H1 (cell line): ENCODE data around the gene ZNF511. TPM values are rescaled to one million over a fixed set of nuclear protein-coding genes. Genes with fewer than 3 reads are reported as not detected.

Source experiments
- CTCF ChIA-PET: fragments of 300-600 bp; sonication (Branson Sonifier 250); formaldehyde crosslinking; loops from one replicate; lab custom pipeline; 2021; ENCODE audit not compliant: partially characterized antibody; lab: Charles Lee
- POLR2A ChIA-PET: fragments of 300-600 bp; sonication (Branson Sonifier 250); formaldehyde crosslinking; loops from one replicate; lab custom pipeline; 2021; ENCODE audit warnings: inconsistent platforms; ENCODE audit not compliant: partially characterized antibody; lab: Charles Lee
- DNase-seq, 2 experiments: peaks; one replicate each; pipeline versions ENCODE4 v3.0.0 to v3.0.0-alpha.2; 2010 to 2022; ENCODE audit warnings: low spot score in 2 of 2, low read depth in 1 of 2, mixed read lengths in 1 of 2
- FAIRE-seq: peaks from 2 replicates; lab custom pipeline; 2011; peaks lifted over from hg19 to GRCh38; lab: Jason Lieb, UNC
- H2AFZ ChIP-seq: 2 replicates; pipeline ENCODE4 v1.8.1; 2012; ENCODE audit warnings: low read length, inconsistent platforms
- H2AK5ac ChIP-seq: 2 replicates; pipeline ENCODE4 v1.6.1; 2013; ENCODE audit warnings: low read depth, low read length
- H2BK120ac ChIP-seq: replicated peaks from 2 replicates; pipeline ENCODE3; 2013; ENCODE audit warnings: low read depth, low read length, inconsistent platforms
- H2BK12ac ChIP-seq: 2 replicates; pipeline ENCODE4 v1.6.1; 2013; ENCODE audit warnings: low read depth, low read length
- H2BK15ac ChIP-seq: 2 replicates; pipeline ENCODE4 v1.6.1; 2013; ENCODE audit warnings: low read length
- H2BK20ac ChIP-seq: 2 replicates; pipeline ENCODE4 v1.6.1; 2013; ENCODE audit warnings: low read length
- H2BK5ac ChIP-seq: 2 replicates; pipeline ENCODE4 v1.6.1; 2013; ENCODE audit warnings: low read depth, low read length
- H3K14ac ChIP-seq: 2 replicates; pipeline ENCODE4 v1.6.1; 2013; ENCODE audit warnings: inconsistent platforms; ENCODE audit not compliant: insufficient read length
- H3K18ac ChIP-seq: 2 replicates; pipeline ENCODE4 v1.6.1; 2013; ENCODE audit warnings: low read length; ENCODE audit errors: extremely low read depth
- H3K23ac ChIP-seq: 2 replicates; pipeline ENCODE4 v1.6.1; 2013; ENCODE audit warnings: inconsistent platforms; ENCODE audit not compliant: insufficient read length
- H3K23me2 ChIP-seq: 2 replicates; pipeline ENCODE4 v1.6.1; 2013; ENCODE audit warnings: low read depth, low read length
- H3K27ac ChIP-seq: 2 replicates; pipeline ENCODE4 v1.6.1; 2011; ENCODE audit warnings: low read depth, low read length, inconsistent platforms
- H3K27me3 ChIP-seq, 4 experiments: replicated peaks in 1 of 4; 1 replicate in 1 of 4; 2 replicates in 3 of 4; pipeline versions ENCODE4 v1.6.1 to v1.8.1; 2011 to 2013; ENCODE audit warnings: low read length in 3 of 4, mild to moderate bottlenecking in 3 of 4, inconsistent platforms in 2 of 4, mixed read lengths in 2 of 4, moderate library complexity in 1 of 4; ENCODE audit not compliant: control insufficient read depth in 3 of 4, insufficient read depth in 3 of 4; ENCODE audit errors: extremely low read depth in 1 of 4
- H3K36me3 ChIP-seq, 4 experiments: 2 replicates each; pipeline versions ENCODE4 v1.6.1 to v1.8.1; 2011 to 2013; ENCODE audit warnings: mild to moderate bottlenecking in 4 of 4, low read length in 3 of 4, moderate library complexity in 2 of 4, control low read depth in 1 of 4, inconsistent platforms in 1 of 4; ENCODE audit not compliant: insufficient read depth in 4 of 4, control insufficient read depth in 2 of 4
- H3K4ac ChIP-seq: replicated peaks from 2 replicates; pipeline ENCODE3; 2013; ENCODE audit warnings: low read length, low read depth, mixed read lengths, inconsistent platforms; ENCODE audit not compliant: insufficient read length
- H3K4me1 ChIP-seq, 4 experiments: replicated peaks in 1 of 4; 1 replicate in 1 of 4; 2 replicates in 3 of 4; pipeline versions ENCODE4 v1.6.1 to v1.8.1; 2011 to 2013; ENCODE audit warnings: low read length in 3 of 4, inconsistent platforms in 2 of 4, mixed read lengths in 1 of 4; ENCODE audit not compliant: insufficient read depth in 4 of 4, control insufficient read depth in 3 of 4
- H3K4me2 ChIP-seq, 2 experiments: 2 replicates each; pipeline versions ENCODE4 v1.6.1 to v1.8.1; 2011 to 2013; ENCODE audit warnings: low read depth in 2 of 2, low read length in 2 of 2, control low read depth in 1 of 2, inconsistent platforms in 1 of 2, mild to moderate bottlenecking in 1 of 2; ENCODE audit not compliant: insufficient read depth in 1 of 2
- H3K4me3 ChIP-seq, 4 experiments: fragments of 200-600, 300-600 bp in 1 of 4; sonication (generic), shearing (Covaris generic), sonication (Bioruptor Twin) in 1 of 4; 2 replicates each; pipeline versions ENCODE4 v1.5.1 to v1.8.1; 2011 to 2016; ENCODE audit warnings: low read length in 4 of 4, low read depth in 3 of 4, control low read depth in 2 of 4, inconsistent platforms in 2 of 4, mild to moderate bottlenecking in 2 of 4, mixed read lengths in 1 of 4, moderate library complexity in 1 of 4; ENCODE audit not compliant: insufficient read depth in 2 of 4; ENCODE audit errors: extremely low read depth in 1 of 4
- H3K56ac ChIP-seq: replicated peaks from 2 replicates; pipeline ENCODE3; 2013; ENCODE audit warnings: low read depth, mild to moderate bottlenecking, mixed read lengths, low read length, inconsistent platforms; ENCODE audit not compliant: insufficient read length
- H3K79me1 ChIP-seq: 2 replicates; pipeline ENCODE4 v1.6.1; 2013; ENCODE audit warnings: low read depth, low read length, control low read depth
- H3K79me2 ChIP-seq, 2 experiments: 2 replicates each; pipeline versions ENCODE4 v1.6.1 to v1.8.1; 2012 to 2013; ENCODE audit warnings: low read length in 2 of 2, mild to moderate bottlenecking in 2 of 2, inconsistent platforms in 1 of 2; ENCODE audit not compliant: insufficient read depth in 2 of 2, control insufficient read depth in 1 of 2
- H3K9ac ChIP-seq, 4 experiments: replicated peaks in 1 of 4; 1 replicate in 1 of 4; 2 replicates in 3 of 4; pipeline versions ENCODE4 v1.6.1 to v1.8.1; 2011 to 2013; ENCODE audit warnings: low read depth in 3 of 4, low read length in 3 of 4, control low read depth in 2 of 4, mild to moderate bottlenecking in 2 of 4, moderate library complexity in 2 of 4, inconsistent platforms in 1 of 4; ENCODE audit errors: extremely low read depth in 1 of 4
- H3K9me3 ChIP-seq, 2 experiments: 2 replicates each; pipeline versions ENCODE4 v1.6.1 to v1.8.1; 2012 to 2013; ENCODE audit warnings: mild to moderate bottlenecking in 2 of 2, moderate library complexity in 2 of 2, control low read depth in 1 of 2, inconsistent platforms in 1 of 2, low read depth in 1 of 2, low read length in 1 of 2, mixed read lengths in 1 of 2; ENCODE audit not compliant: insufficient read depth in 2 of 2
- H4K20me1 ChIP-seq, 2 experiments: replicated peaks in 1 of 2; 2 replicates each; pipeline versions ENCODE3 to v1.8.1; 2011 to 2013; ENCODE audit warnings: inconsistent platforms in 2 of 2, low read length in 2 of 2, mild to moderate bottlenecking in 1 of 2; ENCODE audit not compliant: insufficient read depth in 2 of 2, control insufficient read depth in 1 of 2
- H4K5ac ChIP-seq: 2 replicates; pipeline ENCODE4 v1.6.1; 2013; ENCODE audit warnings: low read length, low read depth, mixed read lengths, inconsistent platforms; ENCODE audit not compliant: insufficient read length
- H4K8ac ChIP-seq: 2 replicates; pipeline ENCODE4 v1.8.0; 2013; ENCODE audit warnings: mild to moderate bottlenecking, moderate library complexity, low read length, inconsistent platforms; ENCODE audit not compliant: insufficient read depth; ENCODE audit errors: extremely low read depth
- H4K91ac ChIP-seq: replicated peaks from 2 replicates; pipeline ENCODE3; 2013; ENCODE audit warnings: low read length, mixed read lengths, inconsistent platforms; ENCODE audit not compliant: insufficient read length
- BRCA1 ChIP-seq: IDR thresholded peaks from 2 replicates; pipeline ENCODE4 v1.6.1; 2012; ENCODE audit warnings: low read depth, low read length, improper control_type of control experiment
- CHD2 ChIP-seq: IDR thresholded peaks from 2 replicates; pipeline ENCODE4 v1.6.1; 2012; ENCODE audit warnings: low read length, improper control_type of control experiment
- GTF2F1 ChIP-seq: IDR thresholded peaks from 2 replicates; pipeline ENCODE4 v1.6.1; 2012; ENCODE audit warnings: low read depth, low read length, improper control_type of control experiment, borderline replicate concordance
- JUND ChIP-seq: IDR thresholded peaks from 2 replicates; pipeline ENCODE4 v1.6.1; 2011; ENCODE audit warnings: mild to moderate bottlenecking, improper control_type of control experiment, low read length
- PHF8 ChIP-seq: fragments of 200-600 bp; sonication (generic); conservative IDR thresholded peaks from 2 replicates; pipeline ENCODE4 v1.7.1; 2012; ENCODE audit warnings: low read depth, mild to moderate bottlenecking, inconsistent platforms, low read length, moderate library complexity
- POLR2AphosphoS5 ChIP-seq: IDR thresholded peaks from 2 replicates; pipeline ENCODE4 v1.6.1; 2011; ENCODE audit warnings: low read depth, low read length
- RBBP5 ChIP-seq: IDR thresholded peaks from 2 replicates; pipeline ENCODE4 v1.7.1; 2012; ENCODE audit warnings: low read depth, mild to moderate bottlenecking, inconsistent platforms, low read length, moderate library complexity, borderline replicate concordance
- WGBS, 2 experiments: shearing (Covaris generic) in 1 of 2; methylation state at CpG; one replicate each; pipeline versions ENCODE4 v1.1.6 to v1.1.7; 2013 to 2015; ENCODE audit warnings: low lambda C conversion rate in 2 of 2, mixed read lengths in 2 of 2, inconsistent platforms in 1 of 2, low coverage in 1 of 2, missing lambda C conversion rate in 1 of 2; ENCODE audit not compliant: insufficient replicate concordance in 2 of 2, insufficient coverage in 1 of 2, insufficient read length in 1 of 2; ENCODE audit errors: extremely low coverage in 1 of 2, missing lambda C conversion rate in 1 of 2; 5-methylcytosine and 5-hydroxymethylcytosine counted together
- polyA plus RNA-seq, 7 experiments: library from polyadenylated mRNA; depleted of rRNA in 3 of 7; stranded (reverse) in 5 of 7; unstranded in 2 of 7; fragments of >200 nt in 5 of 7; fragments of 200-250 nt in 2 of 7; gene quantifications; 1 replicate in 5 of 7; 2 replicates in 1 of 7; 4 replicates in 1 of 7; pipeline versions ENCODE4 v1.2.1 to v1.2.3, GENCODE V29; 2011 to 2013; ENCODE audit warnings: missing spikeins in 2 of 7, mixed read lengths in 2 of 7
- total RNA-seq: library from RNA; stranded (reverse); fragmentation: NEBNext Ultra II Directional; extraction: Animal tissue kit (Norgen Biotek cat#: 25700); gene quantifications from 2 replicates; pipeline ENCODE4 v1.2.1, GENCODE V29; 2021
- TF ChIP-seq, protein P1 (sequence below): IDR thresholded peaks from 2 replicates; pipeline ENCODE4 v1.6.1; 2011; ENCODE audit warnings: low read depth, mild to moderate bottlenecking, low read length; ENCODE audit not compliant: insufficient read depth
- TF ChIP-seq, protein P2 (sequence below): IDR thresholded peaks from 2 replicates; pipeline ENCODE4 v1.6.1; 2012; ENCODE audit warnings: low read length, inconsistent platforms

Gene ZNF511
- total and polyA plus RNA-seq, 2 of the 8 experiments (the other 6 are each of a cell fraction or from before 2014, with no cell fraction given) = 55.4 to 71.7 TPM

DNA sequence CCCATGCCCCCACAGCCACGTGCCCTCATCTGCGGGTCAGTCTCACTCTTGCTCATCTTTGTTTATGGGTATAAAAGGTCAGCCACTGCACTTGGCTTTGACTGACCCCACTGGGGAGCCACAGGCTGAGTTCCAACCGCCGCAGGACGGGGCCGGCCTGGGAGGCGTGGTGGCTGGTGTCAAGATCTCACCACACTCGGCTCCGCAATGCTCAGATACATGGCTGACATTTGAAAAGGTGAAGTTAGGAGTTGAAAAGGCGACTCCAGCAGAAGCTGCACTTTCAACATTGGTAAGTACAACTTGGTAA is 14.9 kb upstream of the ZNF511 start:
- Histone ChIP-seq H2BK120ac (no peak overlapping the region), H2AFZ (no peak overlapping the region), H3K9ac (no peak overlapping the region), H2BK12ac (no peak overlapping the region), H2BK20ac (no peak overlapping the region), H3K23ac (no peak overlapping the region), H4K91ac (no peak overlapping the region), H2AK5ac (no peak overlapping the region), H3K4me1 (no peaks in the 10 kb centered on the region), H3K56ac (no peak overlapping the region), H4K5ac (no peak overlapping the region), H3K9me3 (no peaks in the 10 kb centered on the region), H2BK15ac (no peak overlapping the region), H3K79me1 (no peaks in the 10 kb centered on the region), H3K27ac (no peak overlapping the region), H3K4me3 (no peak overlapping the region), H3K4ac (no peak overlapping the region), H3K4me2 (no peak overlapping the region), H3K79me2 (no peaks in the 10 kb centered on the region), H2BK5ac (no peak overlapping the region), H3K27me3 (no peaks in the 10 kb centered on the region), H4K20me1 (peaks cover 0 to 7% of the 10 kb centered on the region in 2 experiments), H3K23me2 (no peaks in the 10 kb centered on the region), H3K36me3 (peaks cover 21 to 53% (median 42%) of the 10 kb centered on the region in 4 experiments), H4K8ac (peak overlapping the region; percentile 25; the same call in 1 of the 2 replicates), H3K18ac (no peak overlapping the region), H3K14ac (no peak overlapping the region)
- DNase-seq = no peak
- POLR2A ChIA-PET = interaction anchor here (1.8 kb wide), 1 partner anchor 10 kb away, joined by 3 read pairs; no protein-coding TSS in a partner anchor
- WGBS, 2 experiments = 93% methylated on average over 6 of the region's 10 CpGs; no CpG with 5 or more reads in 1 of the 2 experiments
- TF ChIP-seq, protein P1, sequence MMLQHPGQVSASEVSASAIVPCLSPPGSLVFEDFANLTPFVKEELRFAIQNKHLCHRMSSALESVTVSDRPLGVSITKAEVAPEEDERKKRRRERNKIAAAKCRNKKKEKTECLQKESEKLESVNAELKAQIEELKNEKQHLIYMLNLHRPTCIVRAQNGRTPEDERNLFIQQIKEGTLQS = no peak
- TF ChIP-seq GTF2F1 (no peak), POLR2AphosphoS5 (no peak), CHD2 (no peak), BRCA1 (no peak), RBBP5 (no peak), PHF8 (no peak), JUND (no peak)
- TF ChIP-seq, protein P2, sequence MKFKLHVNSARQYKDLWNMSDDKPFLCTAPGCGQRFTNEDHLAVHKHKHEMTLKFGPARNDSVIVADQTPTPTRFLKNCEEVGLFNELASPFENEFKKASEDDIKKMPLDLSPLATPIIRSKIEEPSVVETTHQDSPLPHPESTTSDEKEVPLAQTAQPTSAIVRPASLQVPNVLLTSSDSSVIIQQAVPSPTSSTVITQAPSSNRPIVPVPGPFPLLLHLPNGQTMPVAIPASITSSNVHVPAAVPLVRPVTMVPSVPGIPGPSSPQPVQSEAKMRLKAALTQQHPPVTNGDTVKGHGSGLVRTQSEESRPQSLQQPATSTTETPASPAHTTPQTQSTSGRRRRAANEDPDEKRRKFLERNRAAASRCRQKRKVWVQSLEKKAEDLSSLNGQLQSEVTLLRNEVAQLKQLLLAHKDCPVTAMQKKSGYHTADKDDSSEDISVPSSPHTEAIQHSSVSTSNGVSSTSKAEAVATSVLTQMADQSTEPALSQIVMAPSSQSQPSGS = no peak
- no peak for FAIRE-seq
- CTCF ChIA-PET = interaction anchor here (1.4 to 3.8 kb wide), 2 partner anchors 10 to 13 kb away, joined by 3 to 21 read pairs; no protein-coding TSS in a partner anchor
